Left renal cortex interstitium (tissue), 4 donors: Measurements from ENCODE around the gene RIMBP3C. TPM values are rescaled to one million over a fixed set of nuclear protein-coding genes. Genes with fewer than 3 reads are reported as not detected.
"Not testable (repeated sequence)": the region's sequence is repeated elsewhere in the genome, so short reads cannot be mapped to it uniquely, and the experiment has no call there.

Experiments
- DNase-seq, 4 donors: peaks; one replicate each; pipeline ENCODE4 v3.0.0-alpha.2; 2013; ENCODE audit warnings: low read depth in 4 of 4, low spot score in 2 of 4, missing footprints in 1 of 4
- polyA plus RNA-seq, 4 donors: library from polyadenylated mRNA; unstranded; fragments of 120-200 nt; gene quantifications; one replicate each; pipeline ENCODE4 v1.2.1, GENCODE V29; 2013; ENCODE audit not compliant: insufficient read length in 4 of 4

RIMBP3C gene
- polyA plus RNA-seq, 4 donors, result 0.29 to 0.39 (median 0.32) TPM

- no peak for DNase-seq
Measured at GRCh38 chr22:21573750-21574494, 22.7 kb upstream of the RIMBP3C start.

GRCh38 chr22:21573293-21573734, 22.1 kb upstream of the RIMBP3C start:
- DNase-seq, result no peak

GRCh38 chr22:21571679-21572078, 20.4 kb upstream of the RIMBP3C start:
- no peak for DNase-seq

DNA sequence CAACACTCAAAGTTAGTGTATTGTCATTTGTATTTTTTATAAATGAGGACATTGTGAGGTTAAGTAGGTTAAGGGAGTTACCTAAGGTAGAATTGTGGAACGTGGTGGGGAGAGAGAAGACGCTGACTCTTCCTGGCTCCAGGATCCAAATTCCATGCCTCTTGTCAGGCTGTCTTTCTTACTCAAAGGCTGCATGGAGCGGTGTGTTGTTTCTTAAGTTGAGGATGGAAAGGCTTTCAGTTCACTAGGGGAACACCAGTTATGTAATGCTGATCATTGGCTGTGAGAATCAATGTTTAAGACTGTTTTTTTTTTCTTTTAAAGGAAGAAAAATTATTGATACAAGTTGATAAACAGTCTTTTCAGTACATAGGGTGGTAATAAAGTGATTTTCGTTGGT, 19.1 kb upstream of the RIMBP3C start:
- no peak for DNase-seq

DNA sequence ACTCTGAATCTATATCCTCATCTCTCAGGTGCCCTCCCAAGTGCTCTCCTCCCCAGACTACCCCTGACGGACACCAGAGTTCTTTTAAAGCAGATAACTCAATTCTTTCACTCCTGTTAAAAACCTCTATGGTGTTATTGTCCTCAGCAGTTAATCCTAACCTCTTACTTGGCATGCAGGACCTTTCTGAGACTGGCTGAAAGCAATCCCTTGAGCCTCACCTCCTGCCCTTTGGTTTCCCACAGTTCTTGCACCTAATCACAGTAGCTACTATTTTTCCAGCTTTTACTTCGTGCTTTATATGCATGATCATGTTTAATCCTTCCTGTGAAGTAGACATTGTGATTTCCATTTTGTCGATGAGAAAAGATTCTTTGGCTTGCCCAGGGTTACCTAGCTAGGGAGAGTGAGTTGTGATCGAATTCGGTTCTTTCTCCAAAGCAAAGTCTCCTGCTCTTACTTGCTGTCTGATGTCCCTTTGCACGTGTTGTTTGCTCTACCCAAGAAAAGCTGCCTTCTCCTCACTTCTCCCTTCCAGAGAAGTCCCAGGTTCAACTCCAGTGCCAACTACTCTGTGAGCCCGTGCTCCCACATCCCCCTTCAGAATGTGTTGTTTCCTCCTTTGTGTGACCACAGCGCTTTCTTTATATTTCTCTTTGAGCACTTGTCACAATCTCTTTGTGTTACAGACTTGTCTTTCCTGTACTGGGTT, 18.4 kb upstream of the RIMBP3C start:
- no peak for DNase-seq

DNA sequence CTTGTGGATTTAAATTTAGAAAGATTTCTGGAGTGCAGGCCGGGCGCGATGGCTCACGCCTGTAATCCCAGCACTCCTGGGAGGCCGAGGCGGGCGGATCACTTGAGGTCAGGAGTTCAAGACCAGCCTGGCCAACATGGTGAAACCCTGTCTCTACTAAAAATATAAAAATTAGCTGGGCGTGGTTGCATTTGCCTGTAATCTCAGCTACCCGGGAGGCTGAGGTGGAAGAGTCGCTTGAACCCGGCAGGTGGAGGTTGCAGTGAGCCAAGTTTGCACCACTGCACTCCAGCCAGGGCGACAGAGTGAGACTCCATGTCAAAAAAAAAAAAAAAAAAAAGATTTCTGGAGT, 17.8 kb upstream of the RIMBP3C start:
- DNase-seq, result not testable (repeated sequence)

GRCh38 chr22:21568347-21569075, 17.2 kb upstream of the RIMBP3C start:
- peak in 2 of 4 donors; percentile 7 to 19 for DNase-seq

DNA sequence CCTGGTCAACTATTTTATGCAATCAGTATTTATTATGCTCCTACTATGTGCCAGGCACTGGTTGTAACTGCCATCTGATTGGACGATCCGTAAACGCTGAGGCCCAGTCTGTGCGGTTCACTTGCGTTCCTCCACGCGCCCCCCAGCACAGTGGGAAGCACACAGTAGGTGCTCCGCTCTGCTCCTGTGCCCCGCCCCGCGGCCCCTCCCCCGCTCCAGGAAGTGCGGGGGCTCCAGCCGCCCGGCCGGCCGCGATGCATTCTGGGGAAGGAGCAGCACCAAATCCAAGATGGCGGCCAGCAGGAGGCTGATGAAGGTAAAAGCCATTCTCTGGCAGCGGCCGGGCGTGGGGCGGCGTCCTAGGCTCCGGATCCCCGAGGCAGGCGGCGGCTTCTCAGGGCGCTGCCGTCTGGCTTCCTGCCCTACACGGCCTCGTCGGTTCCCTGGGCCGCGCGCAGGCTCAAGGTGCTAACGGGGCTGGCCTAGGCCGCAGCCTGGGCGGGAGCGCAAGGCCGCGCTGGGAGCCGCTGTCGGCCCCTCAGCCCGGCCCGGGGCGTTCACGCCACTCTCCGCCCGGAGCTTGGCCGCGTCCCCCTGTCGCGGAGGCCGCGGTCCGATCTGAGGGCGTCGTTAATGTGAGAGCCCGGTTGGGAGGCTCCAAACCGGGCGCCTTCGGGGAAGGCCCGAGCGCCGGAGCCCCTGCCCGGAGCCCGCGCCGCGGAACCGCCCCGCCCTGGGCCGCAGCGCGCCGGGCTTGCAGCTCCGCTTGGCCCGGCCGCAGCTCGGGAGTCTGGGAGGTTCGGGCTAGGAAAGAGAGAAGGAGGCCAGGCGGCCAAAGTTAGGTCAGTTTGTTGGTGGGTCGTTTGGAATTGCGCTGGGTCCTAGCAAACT, 16.4 kb upstream of the RIMBP3C start, which contains the start of gene UBE2L3:
TSS of gene UBE2L3 (plus strand) at position 259 of the 891 bp plus-strand sequence. CDS start at position 290, 31 bp downstream.
- peak; percentile 56 to 68 (median 62) for DNase-seq

GRCh38 chr22:21564411-21564810, 13.2 kb upstream of the RIMBP3C start:
- no peak for DNase-seq

- DNase-seq, result no peak
Measured at GRCh38 chr22:21563912-21564311, 12.7 kb upstream of the RIMBP3C start.

- DNase-seq, result not testable (repeated sequence)
Measured at GRCh38 chr22:21560657-21561056, 9.4 kb upstream of the RIMBP3C start.

- not testable (repeated sequence) for DNase-seq
Measured at GRCh38 chr22:21559345-21560125, 8.3 kb upstream of the RIMBP3C start.

- not testable (repeated sequence) for DNase-seq
Measured at GRCh38 chr22:21550678-21551047, 598 bp downstream of the RIMBP3C start.

DNA sequence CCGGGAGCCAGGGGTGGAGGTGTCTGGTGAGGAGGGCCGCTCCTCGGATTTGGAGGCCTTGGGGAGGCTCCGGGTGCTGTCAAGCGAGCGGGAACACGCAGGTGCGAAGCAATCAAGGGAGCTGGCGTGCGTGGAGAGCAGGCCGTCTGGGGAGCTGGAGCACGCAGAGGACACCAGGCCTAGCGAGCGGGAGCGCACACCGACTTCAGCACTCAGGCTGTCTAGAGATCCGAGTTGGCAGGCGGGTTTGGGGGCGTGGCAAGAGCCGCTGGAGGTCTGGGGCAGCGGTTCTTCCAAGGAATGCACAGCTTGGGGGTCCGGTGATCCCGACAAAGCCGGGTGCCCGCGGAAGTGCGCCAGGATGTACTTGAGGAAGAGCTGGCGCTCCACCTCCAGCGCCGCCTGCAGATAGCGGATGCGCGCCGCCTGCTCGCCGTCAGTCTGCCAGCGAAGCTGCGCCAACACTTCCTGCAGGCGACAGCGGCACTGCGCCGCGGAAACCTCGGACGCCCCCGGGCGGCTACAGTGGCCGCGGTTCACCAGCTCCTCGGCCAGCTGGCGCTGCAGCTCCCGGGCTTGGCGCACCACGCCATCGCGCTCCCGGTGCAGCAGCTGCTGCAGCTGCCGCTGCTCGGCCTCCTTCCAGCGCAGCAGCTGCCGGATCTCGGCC, 1.1 kb downstream of the RIMBP3C start:
- DNase-seq, result not testable (repeated sequence)

- not testable (repeated sequence) for DNase-seq
Measured at GRCh38 chr22:21549558-21549957, 1.7 kb downstream of the RIMBP3C start.

DNA sequence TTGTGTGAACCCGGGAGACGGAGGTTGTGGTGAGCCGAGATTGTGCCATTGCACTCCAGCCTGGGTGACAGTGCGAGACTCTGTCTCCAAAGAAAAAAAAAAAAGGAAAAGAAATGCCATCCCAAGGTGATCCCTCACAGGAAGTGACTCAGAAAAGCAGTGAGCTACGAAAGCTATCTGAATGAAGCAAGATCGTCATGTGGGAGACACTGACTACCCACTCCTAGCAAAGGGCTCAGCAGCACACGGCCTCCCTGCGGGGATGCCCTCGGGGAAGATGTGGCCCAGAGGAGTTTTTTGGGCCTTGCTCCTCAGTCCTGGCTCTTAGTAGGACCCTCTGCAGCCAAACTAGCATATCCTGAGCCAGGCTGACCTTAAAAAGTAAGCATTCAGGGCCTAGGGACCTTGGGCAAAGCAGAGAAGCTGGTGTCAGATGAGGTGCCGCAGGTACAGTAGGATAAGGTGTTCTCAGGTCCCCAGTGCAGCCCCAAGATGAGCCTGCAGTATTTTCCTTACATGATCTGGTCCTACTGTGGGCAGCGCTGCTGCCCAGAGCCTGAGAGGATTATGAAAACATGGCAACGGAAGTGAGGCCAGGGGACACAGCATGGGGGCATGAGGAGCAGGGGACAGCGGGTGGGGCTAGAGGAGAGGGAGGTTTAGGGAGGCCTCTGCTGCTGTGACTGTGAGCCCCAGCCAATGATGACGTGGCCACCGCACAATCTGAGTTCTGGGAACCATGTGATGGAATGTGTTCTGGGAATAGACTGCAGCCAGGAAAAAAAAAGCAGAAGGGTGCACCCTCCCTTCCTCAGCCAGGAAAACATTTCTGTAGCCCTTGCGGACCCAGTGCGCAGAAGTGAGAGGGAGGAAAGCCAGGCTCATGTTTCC, 6.6 kb downstream of the RIMBP3C start:
- DNase-seq, result not testable (repeated sequence)

- DNase-seq, result not testable (repeated sequence)
Measured at GRCh38 chr22:21539862-21540261, 11.4 kb downstream of the RIMBP3C start.
